Vagina (tissue), 2 donors: Measurements from ENCODE around the gene ZCCHC2. TPM values are rescaled to one million over a fixed set of nuclear protein-coding genes. Genes with fewer than 3 reads are reported as not detected.

Experiments used
- DNase-seq, 2 donors: peaks; one replicate each; pipeline ENCODE4 v3.0.0-alpha.2; 2017; ENCODE audit errors: extremely low spot score in 2 of 2
- H3K27ac ChIP-seq: fragments of 200-600 bp; sonication (generic); one replicate; pipeline ENCODE4 v1.5.1; 2019
- H3K27me3 ChIP-seq: fragments of 200-600 bp; sonication (generic); one replicate; pipeline ENCODE4 v1.5.1; 2019
- H3K36me3 ChIP-seq, 2 donors: fragments of 200-600 bp; sonication (generic); one replicate each; pipeline ENCODE4 v1.5.1; 2017 to 2019
- H3K4me1 ChIP-seq: fragments of 200-600 bp; sonication (generic); one replicate; pipeline ENCODE4 v1.5.1; 2019
- H3K4me3 ChIP-seq, 2 donors: fragments of 200-600 bp; sonication (generic); 1 replicate in 1 of 2; 2 replicates in 1 of 2; pipeline ENCODE4 v1.5.1; 2016 to 2019
- H3K9me3 ChIP-seq: fragments of 200-600 bp; sonication (generic); one replicate; pipeline ENCODE4 v1.5.1; 2019
- CTCF ChIP-seq, 3 experiments: fragments of 450-650 bp in 2 of 3; fragments of 200-600 bp in 1 of 3; sonication (generic) in 1 of 3; IDR thresholded peaks; one replicate each; pipeline ENCODE4 v1.5.1; 2017 to 2019; ENCODE audit warnings: antibody characterized with exemption in 3 of 3, mild to moderate bottlenecking in 2 of 3, moderate library complexity in 2 of 3
- POLR2A ChIP-seq, 2 donors: fragments of 450-650 bp; IDR thresholded peaks; one replicate each; pipeline ENCODE4 v1.6.1; 2017; ENCODE audit warnings: antibody characterized with exemption in 2 of 2, mild to moderate bottlenecking in 2 of 2, moderate library complexity in 2 of 2
- POLR2AphosphoS5 ChIP-seq, 2 donors: sonication (generic); formaldehyde crosslinking; IDR thresholded peaks; one replicate each; pipeline ENCODE4 v1.9.0; 2017; ENCODE audit warnings: antibody characterized with exemption in 2 of 2, mild to moderate bottlenecking in 2 of 2, low read depth in 1 of 2; ENCODE audit not compliant: insufficient read depth in 1 of 2
- intact Hi-C: fragments of 100-400 bp; cut with DNase I; formaldehyde crosslinking; loops from one replicate; pipeline ENCODE4 v1.15.1; 2023
- total RNA-seq: library from RNA; depleted of rRNA; stranded (reverse); fragments of >200 nt; gene quantifications from one replicate; pipeline ENCODE4 v1.2.3, GENCODE V29; 2016

ZCCHC2 gene
- total RNA-seq, 1 donor from 2014 or later, result 30.4 TPM

- no peak for DNase-seq
- intact Hi-C loops, result loop anchor here (5.0 to 10.0 kb wide), 2 partner anchors 87 to 196 kb away; partner anchors contain the start of gene PHLPP1
These were observed 1.2 kb upstream of the ZCCHC2 start for GRCh38 chr18:62521593-62521992.

GRCh38 chr18:62522178-62522503 lies 684 bp upstream of the ZCCHC2 start:
- TF ChIP-seq POLR2AphosphoS5 (IDR thresholded peaks at IDR 0.05; ENCODE audit: insufficient read depth in 1 of 2, low read depth in 1 of 2) (no peak), CTCF (IDR thresholded peaks at IDR 0.05) (no peak), POLR2A (IDR thresholded peaks at IDR 0.05) (no peak)
- DNase-seq, result no peak
- Histone ChIP-seq H3K27ac (peak overlapping the region; percentile 95), H3K4me3 (peak overlapping the region; percentile 64 to 80), H3K4me1 (peaks cover 23% of the 10 kb centered on the region), H3K9me3 (no peaks in the 10 kb centered on the region), H3K27me3 (no peaks in the 10 kb centered on the region), H3K36me3 (no peaks in the 10 kb centered on the region)
- intact Hi-C loops, result loop anchor here (5.0 to 10.0 kb wide), 2 partner anchors 87 to 195 kb away; partner anchors contain the start of gene PHLPP1

More at GRCh38 chr18:62521593-62521992, 1.2 kb upstream of the ZCCHC2 start:
- Histone ChIP-seq H3K27me3 (no peaks in the 10 kb centered on the region), H3K9me3 (no peaks in the 10 kb centered on the region), H3K36me3 (no peaks in the 10 kb centered on the region), H3K27ac (no peak overlapping the region), H3K4me1 (peaks cover 20% of the 10 kb centered on the region), H3K4me3 (peak overlapping the region; percentile 64 to 80)
- TF ChIP-seq POLR2A (IDR thresholded peaks at IDR 0.05) (no peak), CTCF (IDR thresholded peaks at IDR 0.05) (no peak), POLR2AphosphoS5 (IDR thresholded peaks at IDR 0.05; ENCODE audit: insufficient read depth in 1 of 2, low read depth in 1 of 2) (no peak)

- H3K27ac ChIP-seq, result peak overlapping the region; percentile 95
- intact Hi-C loops, result loop anchor here (5.0 to 10.0 kb wide), 2 partner anchors 88 to 194 kb away; partner anchors contain the start of gene PHLPP1
- peaks cover 30% of the 10 kb centered on the region for H3K4me1 ChIP-seq
- H3K4me3 ChIP-seq, result peak overlapping the region; percentile 64 to 80
- H3K9me3 ChIP-seq, result no peaks in the 10 kb centered on the region
- H3K27me3 ChIP-seq, result no peaks in the 10 kb centered on the region
- no peaks in the 10 kb centered on the region for H3K36me3 ChIP-seq
- TF ChIP-seq POLR2A (IDR thresholded peaks at IDR 0.05), result no peak
- DNase-seq, result no peak
These were observed 397 bp downstream of the ZCCHC2 start for GRCh38 chr18:62523255-62523588.

- no peak for DNase-seq
- TF ChIP-seq CTCF (IDR thresholded peaks at IDR 0.05) (no peak), POLR2A (IDR thresholded peaks at IDR 0.05) (no peak), POLR2AphosphoS5 (IDR thresholded peaks at IDR 0.05; ENCODE audit: insufficient read depth in 1 of 2, low read depth in 1 of 2) (no peak)
- Histone ChIP-seq H3K4me3 (peak overlapping the region; percentile 64 to 80), H3K9me3 (no peaks in the 10 kb centered on the region), H3K27ac (peak overlapping the region; percentile 95), H3K27me3 (no peaks in the 10 kb centered on the region), H3K4me1 (peaks cover 30% of the 10 kb centered on the region), H3K36me3 (no peaks in the 10 kb centered on the region)
- intact Hi-C loops, result loop anchor here (5.0 to 10.0 kb wide), 2 partner anchors 89 to 193 kb away; partner anchors contain the start of gene PHLPP1
These were observed 1.0 kb downstream of the ZCCHC2 start for GRCh38 chr18:62523631-62524439.

GRCh38 chr18:62524440-62525200 lies 1.8 kb downstream of the ZCCHC2 start:
- TF ChIP-seq CTCF (IDR thresholded peaks at IDR 0.05), result no peak
- TF ChIP-seq POLR2AphosphoS5 (IDR thresholded peaks at IDR 0.05; ENCODE audit: insufficient read depth in 1 of 2, low read depth in 1 of 2), result peak in 1 of 2 donors; percentile 76
- TF ChIP-seq POLR2A (IDR thresholded peaks at IDR 0.05), result peak in 1 of 2 donors; percentile 29

More at GRCh38 chr18:62524440-62525200, 1.8 kb downstream of the ZCCHC2 start:
- peak overlapping the region; percentile 95 for H3K27ac ChIP-seq
- intact Hi-C loops, result loop anchor here (5.0 to 10.0 kb wide), 2 partner anchors 90 to 193 kb away; partner anchors contain the start of gene PHLPP1
- H3K27me3 ChIP-seq, result no peaks in the 10 kb centered on the region
- peak overlapping the region; percentile 64 to 80 for H3K4me3 ChIP-seq
- DNase-seq, result no peak
- H3K9me3 ChIP-seq, result no peaks in the 10 kb centered on the region
- peaks cover 30% of the 10 kb centered on the region for H3K4me1 ChIP-seq
- H3K36me3 ChIP-seq, result no peaks in the 10 kb centered on the region
